Measurements from ENCODE around the gene TPGS1.

The TPGS1 gene

DNA sequence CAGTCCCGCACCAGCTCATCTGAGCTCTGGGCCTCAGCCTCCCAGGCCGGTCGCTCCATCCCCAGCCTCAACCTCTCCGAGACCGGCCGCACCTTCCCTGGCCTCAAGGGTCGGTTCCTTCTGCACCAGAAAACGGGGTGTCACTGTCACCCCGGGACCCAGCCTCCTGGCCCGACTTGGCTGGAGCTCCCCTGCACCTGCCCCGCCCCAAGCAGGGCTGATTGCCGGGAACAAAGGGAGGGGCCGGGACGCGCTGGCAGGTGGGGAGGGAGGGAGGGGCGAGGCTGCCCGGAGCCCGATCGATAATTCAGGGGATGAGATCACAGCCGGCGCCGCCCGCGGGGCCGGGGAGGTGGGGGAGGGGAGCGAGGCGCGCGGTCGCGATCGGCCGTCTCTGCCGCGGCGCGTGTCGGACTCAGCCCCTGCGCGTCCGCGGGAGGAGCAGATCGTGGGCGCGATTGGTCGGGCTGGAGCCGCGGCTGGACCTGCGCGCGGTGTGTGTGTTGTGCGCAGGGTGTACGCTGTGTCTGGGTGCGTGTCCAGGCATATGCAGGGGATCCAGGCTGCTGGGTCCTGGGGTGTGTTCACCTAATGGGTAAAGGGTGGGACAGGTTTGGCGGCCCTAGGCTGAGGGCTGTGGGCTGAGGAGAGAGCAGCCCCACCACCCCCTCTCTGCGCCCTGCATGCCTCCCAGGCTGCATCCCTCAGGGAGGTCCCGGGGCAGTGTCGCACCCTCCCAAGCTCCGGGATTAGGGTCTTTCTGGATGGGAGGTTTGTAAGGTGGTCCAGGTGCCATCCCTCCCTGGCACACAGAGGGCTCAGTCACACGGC, 45.4 kb upstream of the TPGS1 start:
- no peak overlapping the region for H3K4me3 ChIP-seq (ENCODE audit: low read depth, low read length)
- in situ Hi-C loops (cut with HindIII; ENCODE audit: low sequenced_read_pairs): no loop called here

DNA sequence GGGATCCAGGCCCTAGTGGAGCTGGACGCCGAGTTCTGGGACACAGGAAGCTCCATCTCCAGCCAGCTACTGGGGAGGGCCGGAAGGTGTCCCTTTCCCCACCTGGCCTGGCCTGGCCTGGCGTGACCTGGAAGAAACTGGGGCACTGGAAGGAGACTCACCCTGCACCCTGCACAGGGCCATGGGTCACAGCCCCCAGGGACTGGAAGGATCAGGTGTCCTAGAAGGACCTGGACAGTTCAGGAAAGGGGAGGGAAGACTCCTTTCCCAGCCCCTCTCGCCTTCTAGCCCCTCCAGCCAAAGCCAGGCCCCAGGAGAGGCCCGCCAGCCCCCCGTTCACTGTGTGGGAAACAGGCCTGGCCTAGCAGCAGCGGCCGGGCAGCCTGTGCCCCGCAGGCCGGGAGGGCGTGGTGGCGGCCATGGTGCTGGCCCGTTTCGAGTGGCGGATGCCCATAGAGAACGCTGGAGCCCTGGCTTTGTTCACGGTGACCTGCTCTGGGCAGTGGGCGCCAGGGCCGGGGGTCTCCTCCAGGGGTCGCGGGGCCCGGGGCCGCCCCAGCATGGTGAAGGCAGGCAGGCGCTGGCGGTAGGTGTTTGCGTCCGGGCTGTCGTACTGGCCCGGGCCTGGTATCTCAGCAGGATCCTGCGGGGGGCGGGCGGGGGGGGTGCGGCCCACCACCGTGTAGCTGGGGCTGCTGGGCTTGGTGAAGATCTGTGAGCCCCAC, 43.7 kb upstream of the TPGS1 start:
- TF ChIP-seq, protein P1, sequence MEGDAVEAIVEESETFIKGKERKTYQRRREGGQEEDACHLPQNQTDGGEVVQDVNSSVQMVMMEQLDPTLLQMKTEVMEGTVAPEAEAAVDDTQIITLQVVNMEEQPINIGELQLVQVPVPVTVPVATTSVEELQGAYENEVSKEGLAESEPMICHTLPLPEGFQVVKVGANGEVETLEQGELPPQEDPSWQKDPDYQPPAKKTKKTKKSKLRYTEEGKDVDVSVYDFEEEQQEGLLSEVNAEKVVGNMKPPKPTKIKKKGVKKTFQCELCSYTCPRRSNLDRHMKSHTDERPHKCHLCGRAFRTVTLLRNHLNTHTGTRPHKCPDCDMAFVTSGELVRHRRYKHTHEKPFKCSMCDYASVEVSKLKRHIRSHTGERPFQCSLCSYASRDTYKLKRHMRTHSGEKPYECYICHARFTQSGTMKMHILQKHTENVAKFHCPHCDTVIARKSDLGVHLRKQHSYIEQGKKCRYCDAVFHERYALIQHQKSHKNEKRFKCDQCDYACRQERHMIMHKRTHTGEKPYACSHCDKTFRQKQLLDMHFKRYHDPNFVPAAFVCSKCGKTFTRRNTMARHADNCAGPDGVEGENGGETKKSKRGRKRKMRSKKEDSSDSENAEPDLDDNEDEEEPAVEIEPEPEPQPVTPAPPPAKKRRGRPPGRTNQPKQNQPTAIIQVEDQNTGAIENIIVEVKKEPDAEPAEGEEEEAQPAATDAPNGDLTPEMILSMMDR (IDR thresholded peaks at IDR 0.05; ENCODE audit: low read depth, low read length, missing control alignments): no peak
- H3K4me3 ChIP-seq (ENCODE audit: low read depth, low read length): no peak overlapping the region
- DNase-seq (ENCODE audit: low read depth): no peak
- in situ Hi-C loops (cut with HindIII; ENCODE audit: low sequenced_read_pairs): no loop called here

More for the DNA sequence above, 45.4 kb upstream of the TPGS1 start:
- TF ChIP-seq, protein P1 (IDR thresholded peaks at IDR 0.05; ENCODE audit: low read depth, low read length, missing control alignments): no peak
- DNase-seq (ENCODE audit: low read depth): no peak

DNA sequence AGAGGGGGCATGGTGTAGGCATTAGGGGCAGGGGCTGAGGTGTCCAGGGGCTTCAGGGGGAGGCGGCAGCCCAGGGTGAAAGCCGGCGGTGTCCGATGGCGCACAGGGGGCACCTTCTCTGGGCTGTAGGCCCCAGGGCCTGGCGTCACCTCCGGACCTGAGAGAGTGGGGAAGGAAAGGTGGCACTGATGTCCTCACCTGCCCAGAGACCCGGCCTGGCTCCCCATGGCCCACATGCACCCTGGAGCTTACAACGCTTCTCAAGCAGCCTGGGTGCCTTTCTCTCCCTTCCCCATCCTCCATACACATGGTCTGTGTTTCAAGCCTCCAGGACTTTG, 43.1 kb upstream of the TPGS1 start:
- DNase-seq (ENCODE audit: low read depth): no peak
- in situ Hi-C loops (cut with HindIII; ENCODE audit: low sequenced_read_pairs): no loop called here
- no peak overlapping the region for H3K4me3 ChIP-seq (ENCODE audit: low read depth, low read length)
- TF ChIP-seq, protein P1 (IDR thresholded peaks at IDR 0.05; ENCODE audit: low read depth, low read length, missing control alignments): no peak

DNA sequence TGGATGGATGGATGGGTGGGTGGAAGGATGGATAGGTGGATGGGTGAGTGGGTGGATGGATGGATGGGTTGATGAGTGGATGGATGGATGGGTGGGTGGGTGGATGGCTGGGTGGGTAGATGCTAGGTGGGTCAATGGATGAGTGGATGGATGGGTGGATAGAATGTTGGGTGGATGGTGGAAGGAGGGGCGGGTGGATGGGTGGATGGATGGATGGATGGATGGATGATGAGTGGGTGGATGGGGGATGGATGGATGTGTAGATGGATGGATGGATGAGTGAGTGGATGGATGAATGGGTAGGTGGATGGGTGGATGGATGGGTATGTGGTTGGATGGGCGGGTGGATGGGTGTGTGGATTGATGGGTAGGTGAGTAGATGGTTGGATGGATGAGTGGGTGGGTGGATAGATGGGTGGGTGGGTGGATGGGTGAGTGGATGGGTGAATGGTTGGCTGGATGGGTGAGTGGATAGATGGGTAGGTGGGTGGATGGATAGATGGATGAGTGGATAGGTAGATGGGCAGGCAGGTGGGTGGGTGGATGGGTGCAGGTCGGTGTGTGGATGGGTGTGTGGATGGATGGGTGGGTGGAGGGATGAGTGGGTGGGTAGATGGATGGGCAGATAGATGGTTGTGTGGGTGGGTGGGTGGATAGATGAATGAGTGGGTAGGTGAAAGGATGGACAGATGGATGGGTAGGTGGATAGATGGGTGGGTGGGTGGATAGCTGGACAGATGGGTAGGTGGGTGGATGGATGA, 42.1 kb upstream of the TPGS1 start:
- no peak for DNase-seq (ENCODE audit: low read depth)
- TF ChIP-seq, protein P1 (IDR thresholded peaks at IDR 0.05; ENCODE audit: low read depth, low read length, missing control alignments): no peak

DNA sequence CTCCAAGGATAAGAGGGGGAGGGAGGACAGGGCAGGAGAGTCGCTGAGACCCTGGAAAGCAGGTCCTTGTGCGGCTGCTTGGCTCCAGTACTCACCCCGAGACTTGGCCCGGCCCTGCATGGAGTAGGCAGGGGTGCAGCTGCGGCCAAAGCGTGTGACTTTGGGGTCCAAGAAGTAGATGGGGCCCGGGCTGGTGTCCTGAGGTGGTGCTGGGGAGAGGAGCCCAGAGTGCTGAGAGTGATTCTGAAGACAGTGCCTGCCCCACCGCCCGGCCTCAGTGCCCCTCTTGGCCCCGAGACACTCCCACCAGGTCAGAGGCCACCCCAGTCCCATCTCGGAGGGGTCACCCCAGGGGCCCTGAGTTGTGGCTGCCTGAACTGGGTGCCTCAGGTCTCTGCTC, 39.7 kb upstream of the TPGS1 start:
- H3K4me3 ChIP-seq (ENCODE audit: low read depth, low read length): no peak overlapping the region
- in situ Hi-C loops (cut with HindIII; ENCODE audit: low sequenced_read_pairs): no loop called here
- no peak for DNase-seq (ENCODE audit: low read depth)
- TF ChIP-seq, protein P1 (IDR thresholded peaks at IDR 0.05; ENCODE audit: low read depth, low read length, missing control alignments): no peak

More for the DNA sequence above, 42.1 kb upstream of the TPGS1 start:
- in situ Hi-C loops (cut with HindIII; ENCODE audit: low sequenced_read_pairs): no loop called here
- H3K4me3 ChIP-seq (ENCODE audit: low read depth, low read length): no peak overlapping the region

DNA sequence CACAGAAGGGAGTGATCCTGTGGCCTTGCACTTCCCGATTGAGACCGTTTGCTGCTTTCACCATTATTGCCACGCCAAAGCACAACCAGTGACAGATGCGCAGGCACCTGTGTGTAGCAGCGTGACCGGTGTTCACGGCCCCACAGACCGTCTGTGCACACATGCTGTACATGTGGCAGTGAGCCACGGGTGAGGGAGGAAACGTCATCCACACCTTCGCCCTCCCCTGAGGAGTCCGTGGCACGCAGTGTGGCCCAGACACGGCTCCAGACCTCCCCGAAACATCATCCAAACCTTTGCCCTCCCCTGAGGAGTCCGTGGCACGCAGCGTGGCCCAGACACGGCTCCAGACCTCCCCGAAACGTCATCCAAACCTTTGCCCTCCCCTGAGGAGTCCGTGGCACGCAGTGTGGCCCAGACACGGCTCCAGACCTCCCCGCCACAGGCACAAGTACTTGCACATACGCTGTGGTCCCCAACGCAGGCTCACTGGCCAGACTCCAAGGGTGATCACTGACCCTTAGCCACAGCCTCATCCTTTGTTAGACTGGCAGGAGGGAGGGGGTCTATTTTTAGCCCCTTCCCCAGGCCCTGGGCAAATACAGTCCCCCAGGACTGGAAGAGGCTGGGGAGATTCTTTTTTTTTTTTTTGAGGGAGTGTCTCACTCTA, 38.6 kb upstream of the TPGS1 start:
- no peak for DNase-seq (ENCODE audit: low read depth)
- no peak overlapping the region for H3K4me3 ChIP-seq (ENCODE audit: low read depth, low read length)
- TF ChIP-seq, protein P1 (IDR thresholded peaks at IDR 0.05; ENCODE audit: low read depth, low read length, missing control alignments): no peak
- in situ Hi-C loops (cut with HindIII; ENCODE audit: low sequenced_read_pairs): no loop called here

All from astrocyte of the cerebellum (primary cell).